ENCODE measurements around the gene SAMMSON. TPM values are rescaled to one million over a fixed set of nuclear protein-coding genes. Genes with fewer than 3 reads are reported as not detected.
A peak's percentile ranks its signal among the peaks of the same experiment; 100 is the strongest.

Gene SAMMSON
- total RNA-seq, 1 experiment from 2014 or later: not detected

DNA sequence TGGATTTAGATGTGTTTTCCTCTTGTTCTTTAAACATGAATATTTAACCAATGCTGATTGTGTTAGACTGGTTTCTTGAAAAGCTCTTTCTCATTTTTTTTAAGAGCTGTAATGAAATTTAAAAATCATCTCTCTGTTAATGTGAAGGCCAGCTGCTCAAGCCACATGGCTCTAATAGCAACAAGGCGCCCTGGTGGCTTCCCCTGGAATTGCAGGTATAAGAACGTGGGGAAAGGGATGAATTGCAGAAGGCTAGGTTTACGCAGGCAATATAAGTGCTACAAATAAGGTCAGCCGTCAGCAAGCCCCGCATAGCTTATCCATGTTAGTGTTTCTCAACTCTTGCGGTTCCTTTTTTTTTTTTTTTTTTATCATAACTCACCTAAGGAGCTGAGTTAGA, 108.5 kb downstream of the SAMMSON start:
- Histone ChIP-seq H3K4me3 (ENCODE audit: low read depth in 2 of 2, low read length in 2 of 2) (no peak overlapping the region), H3K9me3 (ENCODE audit: control insufficient read depth, insufficient read depth, low read depth, low read length) (no peaks in the 10 kb centered on the region), H3K36me3 (ENCODE audit: control insufficient read depth, insufficient read depth, low read length) (no peaks in the 10 kb centered on the region), H3K4me1 (ENCODE audit: control insufficient read depth, insufficient read depth, low read length) (no peaks in the 10 kb centered on the region), H3K27me3 (ENCODE audit: control insufficient read depth, insufficient read depth, low read length) (no peaks in the 10 kb centered on the region), H3K27ac (ENCODE audit: low read length) (no peak overlapping the region)
- no peak for ATAC-seq
- DNase-seq (ENCODE audit: low read depth, low spot score): no peak
- ChIA-PET CTCF (no interaction called here), POLR2A (no interaction called here)
- TF ChIP-seq, protein P1, sequence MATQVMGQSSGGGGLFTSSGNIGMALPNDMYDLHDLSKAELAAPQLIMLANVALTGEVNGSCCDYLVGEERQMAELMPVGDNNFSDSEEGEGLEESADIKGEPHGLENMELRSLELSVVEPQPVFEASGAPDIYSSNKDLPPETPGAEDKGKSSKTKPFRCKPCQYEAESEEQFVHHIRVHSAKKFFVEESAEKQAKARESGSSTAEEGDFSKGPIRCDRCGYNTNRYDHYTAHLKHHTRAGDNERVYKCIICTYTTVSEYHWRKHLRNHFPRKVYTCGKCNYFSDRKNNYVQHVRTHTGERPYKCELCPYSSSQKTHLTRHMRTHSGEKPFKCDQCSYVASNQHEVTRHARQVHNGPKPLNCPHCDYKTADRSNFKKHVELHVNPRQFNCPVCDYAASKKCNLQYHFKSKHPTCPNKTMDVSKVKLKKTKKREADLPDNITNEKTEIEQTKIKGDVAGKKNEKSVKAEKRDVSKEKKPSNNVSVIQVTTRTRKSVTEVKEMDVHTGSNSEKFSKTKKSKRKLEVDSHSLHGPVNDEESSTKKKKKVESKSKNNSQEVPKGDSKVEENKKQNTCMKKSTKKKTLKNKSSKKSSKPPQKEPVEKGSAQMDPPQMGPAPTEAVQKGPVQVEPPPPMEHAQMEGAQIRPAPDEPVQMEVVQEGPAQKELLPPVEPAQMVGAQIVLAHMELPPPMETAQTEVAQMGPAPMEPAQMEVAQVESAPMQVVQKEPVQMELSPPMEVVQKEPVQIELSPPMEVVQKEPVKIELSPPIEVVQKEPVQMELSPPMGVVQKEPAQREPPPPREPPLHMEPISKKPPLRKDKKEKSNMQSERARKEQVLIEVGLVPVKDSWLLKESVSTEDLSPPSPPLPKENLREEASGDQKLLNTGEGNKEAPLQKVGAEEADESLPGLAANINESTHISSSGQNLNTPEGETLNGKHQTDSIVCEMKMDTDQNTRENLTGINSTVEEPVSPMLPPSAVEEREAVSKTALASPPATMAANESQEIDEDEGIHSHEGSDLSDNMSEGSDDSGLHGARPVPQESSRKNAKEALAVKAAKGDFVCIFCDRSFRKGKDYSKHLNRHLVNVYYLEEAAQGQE (IDR thresholded peaks at IDR 0.05; ENCODE audit: insufficient read depth in 1 of 2, low read depth in 2 of 2, low read length in 1 of 2): no peak
- TF ChIP-seq SIN3A (IDR thresholded peaks at IDR 0.05; ENCODE audit: borderline replicate concordance, insufficient read depth, low read depth, low read length) (no peak), POLR2AphosphoS5 (IDR thresholded peaks at IDR 0.05; ENCODE audit: low read depth, low read length) (no peak), TCF7L2 (IDR thresholded peaks at IDR 0.05; ENCODE audit: low read depth, low read length) (no peak)
- TF ChIP-seq, protein P2, sequence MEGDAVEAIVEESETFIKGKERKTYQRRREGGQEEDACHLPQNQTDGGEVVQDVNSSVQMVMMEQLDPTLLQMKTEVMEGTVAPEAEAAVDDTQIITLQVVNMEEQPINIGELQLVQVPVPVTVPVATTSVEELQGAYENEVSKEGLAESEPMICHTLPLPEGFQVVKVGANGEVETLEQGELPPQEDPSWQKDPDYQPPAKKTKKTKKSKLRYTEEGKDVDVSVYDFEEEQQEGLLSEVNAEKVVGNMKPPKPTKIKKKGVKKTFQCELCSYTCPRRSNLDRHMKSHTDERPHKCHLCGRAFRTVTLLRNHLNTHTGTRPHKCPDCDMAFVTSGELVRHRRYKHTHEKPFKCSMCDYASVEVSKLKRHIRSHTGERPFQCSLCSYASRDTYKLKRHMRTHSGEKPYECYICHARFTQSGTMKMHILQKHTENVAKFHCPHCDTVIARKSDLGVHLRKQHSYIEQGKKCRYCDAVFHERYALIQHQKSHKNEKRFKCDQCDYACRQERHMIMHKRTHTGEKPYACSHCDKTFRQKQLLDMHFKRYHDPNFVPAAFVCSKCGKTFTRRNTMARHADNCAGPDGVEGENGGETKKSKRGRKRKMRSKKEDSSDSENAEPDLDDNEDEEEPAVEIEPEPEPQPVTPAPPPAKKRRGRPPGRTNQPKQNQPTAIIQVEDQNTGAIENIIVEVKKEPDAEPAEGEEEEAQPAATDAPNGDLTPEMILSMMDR (IDR thresholded peaks at IDR 0.05): peak; percentile 38; the same call in 1 of the 2 replicates
- no TSS peak for BruUV-seq (replicated peaks)
- in situ Hi-C loops (cut with HindIII; ENCODE audit: low pct_unique_long_range_greater_than_20kb, low sequenced_read_pairs): no loop called here
- intact Hi-C loops (cut with micrococcal nuclease; ENCODE audit: unreplicated experiment): no loop called here

DNA sequence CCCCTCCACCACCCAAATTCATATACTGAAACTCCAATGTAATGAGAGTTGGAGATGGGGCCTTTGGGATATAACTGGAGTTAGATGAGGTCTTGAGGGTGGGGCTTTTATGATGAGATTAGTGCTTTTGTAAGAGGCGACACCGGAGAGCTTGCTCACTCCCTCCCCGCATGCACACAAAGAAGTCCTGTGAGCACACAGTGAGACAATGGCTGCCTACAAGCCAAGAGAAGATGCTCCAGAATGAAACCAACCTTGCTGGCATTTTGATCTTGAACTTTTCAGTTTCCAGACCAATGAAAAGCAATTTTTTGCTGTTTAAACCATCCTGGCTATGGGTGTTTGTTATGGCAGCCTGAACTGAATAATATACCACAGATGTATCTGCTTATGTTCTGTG, 109.0 kb downstream of the SAMMSON start:
- no peak for DNase-seq (ENCODE audit: low read depth, low spot score)
- ChIA-PET POLR2A (no interaction called here), CTCF (no interaction called here)
- no peak overlapping the region for H3K4me3 ChIP-seq (ENCODE audit: low read depth in 2 of 2, low read length in 2 of 2)
- H3K36me3 ChIP-seq (ENCODE audit: control insufficient read depth, insufficient read depth, low read length): no peaks in the 10 kb centered on the region
- H3K27ac ChIP-seq (ENCODE audit: low read length): no peak overlapping the region
- no peaks in the 10 kb centered on the region for H3K27me3 ChIP-seq (ENCODE audit: control insufficient read depth, insufficient read depth, low read length)
- in situ Hi-C loops (cut with HindIII; ENCODE audit: low pct_unique_long_range_greater_than_20kb, low sequenced_read_pairs): no loop called here
- TF ChIP-seq TCF7L2 (IDR thresholded peaks at IDR 0.05; ENCODE audit: low read depth, low read length): no peak
- no peak for TF ChIP-seq POLR2AphosphoS5 (IDR thresholded peaks at IDR 0.05; ENCODE audit: low read depth, low read length)
- TF ChIP-seq, protein P2 (IDR thresholded peaks at IDR 0.05): no peak
- TF ChIP-seq, protein P1 (IDR thresholded peaks at IDR 0.05; ENCODE audit: insufficient read depth in 1 of 2, low read depth in 2 of 2, low read length in 1 of 2): no peak
- no peak for TF ChIP-seq SIN3A (IDR thresholded peaks at IDR 0.05; ENCODE audit: borderline replicate concordance, insufficient read depth, low read depth, low read length)
- no peaks in the 10 kb centered on the region for H3K9me3 ChIP-seq (ENCODE audit: control insufficient read depth, insufficient read depth, low read depth, low read length)
- intact Hi-C loops (cut with micrococcal nuclease; ENCODE audit: unreplicated experiment): no loop called here
- BruUV-seq (replicated peaks): no TSS peak
- ATAC-seq: no peak
- H3K4me1 ChIP-seq (ENCODE audit: control insufficient read depth, insufficient read depth, low read length): no peaks in the 10 kb centered on the region
